Large intestine (tissue), 3 donors: ENCODE data around the gene TMEM239. TPM values are rescaled to one million over a fixed set of nuclear protein-coding genes. Genes with fewer than 3 reads are reported as not detected.

Experiments used
- DNase-seq, 2 donors: peaks; one replicate each; pipeline versions ENCODE4 v3.0.0 to v3.0.0-alpha.2; 2013
- H3K27ac ChIP-seq: one replicate; pipeline ENCODE4 v1.5.1; 2013; ENCODE audit warnings: low read length
- H3K27me3 ChIP-seq: 2 replicates; pipeline ENCODE4 v1.6.1; 2013; ENCODE audit warnings: low read length; ENCODE audit not compliant: control insufficient read depth, insufficient read depth
- H3K36me3 ChIP-seq: 2 replicates; pipeline ENCODE4 v1.6.1; 2013; ENCODE audit warnings: low read length; ENCODE audit not compliant: control insufficient read depth, insufficient read depth
- H3K4me1 ChIP-seq: one replicate; pipeline ENCODE4 v1.6.1; 2013; ENCODE audit warnings: low read length; ENCODE audit not compliant: control insufficient read depth, insufficient read depth
- H3K4me3 ChIP-seq: one replicate; pipeline ENCODE4 v1.5.1; 2013; ENCODE audit warnings: low read length
- H3K9me3 ChIP-seq: one replicate; pipeline ENCODE4 v1.6.1; 2013; ENCODE audit warnings: mild to moderate bottlenecking, low read depth, low read length, moderate library complexity; ENCODE audit not compliant: control insufficient read depth
- WGBS: methylation state at CpG from one replicate; pipeline ENCODE4 v1.1.5; 2013; ENCODE audit warnings: low lambda C conversion rate; ENCODE audit not compliant: insufficient coverage; 5-methylcytosine and 5-hydroxymethylcytosine counted together
- polyA plus RNA-seq: library from polyadenylated mRNA; unstranded; fragments of 120-200 nt; gene quantifications from one replicate; pipeline ENCODE4 v1.2.1, GENCODE V29; 2013

TMEM239 gene
- polyA plus RNA-seq, 1 donor = 0.01 TPM

GRCh38 chr20:2793471-2793870 is 22.7 kb upstream of the TMEM239 start:
- Histone ChIP-seq H3K27me3 (peaks cover 18% of the 10 kb centered on the region), H3K4me3 (no peak overlapping the region), H3K36me3 (peaks cover 6% of the 10 kb centered on the region), H3K9me3 (no peaks in the 10 kb centered on the region), H3K27ac (no peak overlapping the region), H3K4me1 (no peaks in the 10 kb centered on the region)
- no peak for DNase-seq
- WGBS = no CpG with 5 or more reads among the region's 6 CpGs

- peaks cover 26% of the 10 kb centered on the region for H3K27me3 ChIP-seq
- peaks cover 6% of the 10 kb centered on the region for H3K36me3 ChIP-seq
- no peaks in the 10 kb centered on the region for H3K4me1 ChIP-seq
- DNase-seq = no peak
- no peaks in the 10 kb centered on the region for H3K9me3 ChIP-seq
- no CpG with 5 or more reads among the region's 23 CpGs for WGBS
- H3K27ac ChIP-seq = no peak overlapping the region
- H3K4me3 ChIP-seq = no peak overlapping the region
These were observed 21.9 kb upstream of the TMEM239 start for GRCh38 chr20:2794202-2794748.

- no peak overlapping the region for H3K27ac ChIP-seq
- peaks cover under 1% of the 10 kb centered on the region for H3K4me1 ChIP-seq
- DNase-seq = no peak
These were observed 21.2 kb upstream of the TMEM239 start for GRCh38 chr20:2794866-2795447.

GRCh38 chr20:2795451-2795850 is 20.7 kb upstream of the TMEM239 start:
- no peak overlapping the region for H3K27ac ChIP-seq
- H3K9me3 ChIP-seq = no peaks in the 10 kb centered on the region
- no peak for DNase-seq
- H3K27me3 ChIP-seq = peaks cover 37% of the 10 kb centered on the region
- H3K4me1 ChIP-seq = peaks cover 2% of the 10 kb centered on the region
- no peak overlapping the region for H3K4me3 ChIP-seq
- H3K36me3 ChIP-seq = peaks cover 6% of the 10 kb centered on the region
- no CpG with 5 or more reads among the region's 24 CpGs for WGBS

More at GRCh38 chr20:2794866-2795447, 21.2 kb upstream of the TMEM239 start:
- no CpG with 5 or more reads among the region's 11 CpGs for WGBS
- Histone ChIP-seq H3K36me3 (peaks cover 6% of the 10 kb centered on the region), H3K9me3 (no peaks in the 10 kb centered on the region), H3K4me3 (no peak overlapping the region), H3K27me3 (peaks cover 33% of the 10 kb centered on the region)

GRCh38 chr20:2796011-2796660 is 20.0 kb upstream of the TMEM239 start:
- DNase-seq = no peak
- WGBS = no CpG with 5 or more reads among the region's 20 CpGs

GRCh38 chr20:2797136-2797983 is 18.8 kb upstream of the TMEM239 start:
- peaks cover 6% of the 10 kb centered on the region for H3K36me3 ChIP-seq
- H3K27ac ChIP-seq = no peak overlapping the region
- DNase-seq = no peak
- peaks cover 48% of the 10 kb centered on the region for H3K27me3 ChIP-seq
- H3K4me3 ChIP-seq = no peak overlapping the region
- peaks cover 2% of the 10 kb centered on the region for H3K4me1 ChIP-seq
- H3K9me3 ChIP-seq = no peaks in the 10 kb centered on the region
- no CpG with 5 or more reads among the region's 16 CpGs for WGBS

More at GRCh38 chr20:2796011-2796660, 20.0 kb upstream of the TMEM239 start:
- no peak overlapping the region for H3K4me3 ChIP-seq
- peaks cover 2% of the 10 kb centered on the region for H3K4me1 ChIP-seq
- no peak overlapping the region for H3K27ac ChIP-seq
- no peaks in the 10 kb centered on the region for H3K9me3 ChIP-seq
- peaks cover 6% of the 10 kb centered on the region for H3K36me3 ChIP-seq
- peaks cover 43% of the 10 kb centered on the region for H3K27me3 ChIP-seq

GRCh38 chr20:2798095-2798805 is 17.9 kb upstream of the TMEM239 start:
- DNase-seq = no peak
- Histone ChIP-seq H3K27ac (no peak overlapping the region), H3K36me3 (peaks cover 6% of the 10 kb centered on the region), H3K27me3 (peaks cover 55% of the 10 kb centered on the region), H3K9me3 (no peaks in the 10 kb centered on the region), H3K4me1 (peaks cover 2% of the 10 kb centered on the region), H3K4me3 (no peak overlapping the region)
- no CpG with 5 or more reads among the region's 19 CpGs for WGBS

- H3K36me3 ChIP-seq = peaks cover 6% of the 10 kb centered on the region
- DNase-seq = no peak
- no peaks in the 10 kb centered on the region for H3K9me3 ChIP-seq
- H3K4me1 ChIP-seq = peaks cover 2% of the 10 kb centered on the region
- H3K27ac ChIP-seq = no peak overlapping the region
- no peak overlapping the region for H3K4me3 ChIP-seq
- WGBS = 80% methylated on average over 2 of the region's 6 CpGs
- H3K27me3 ChIP-seq = peaks cover 61% of the 10 kb centered on the region
These were observed 17.4 kb upstream of the TMEM239 start for GRCh38 chr20:2798814-2799213.

- DNase-seq = no peak
- no CpG with 5 or more reads among the region's 9 CpGs for WGBS
- H3K36me3 ChIP-seq = peaks cover 6% of the 10 kb centered on the region
- H3K4me3 ChIP-seq = peak overlapping the region; percentile 36
- peaks cover 2% of the 10 kb centered on the region for H3K4me1 ChIP-seq
- H3K27me3 ChIP-seq = peaks cover 65% of the 10 kb centered on the region
- no peaks in the 10 kb centered on the region for H3K9me3 ChIP-seq
- H3K27ac ChIP-seq = no peak overlapping the region
These were observed 16.9 kb upstream of the TMEM239 start for GRCh38 chr20:2799271-2799670.
